Right atrium auricular region (tissue), 2 donors: ENCODE measurements around the gene ARHGEF33. TPM values are rescaled to one million over a fixed set of nuclear protein-coding genes. Genes with fewer than 3 reads are reported as not detected.

Experiments used
- DNase-seq: peaks from one replicate; pipeline ENCODE4 v3.0.0-alpha.2; 2019; ENCODE audit warnings: low spot score
- H3K27ac ChIP-seq, 2 donors: fragments of 200-600 bp; sonication (generic); 1 replicate in 1 of 2; 2 replicates in 1 of 2; pipeline ENCODE4 v1.5.1; 2016 to 2019
- H3K27me3 ChIP-seq, 2 donors: fragments of 200-600 bp; sonication (generic); one replicate each; pipeline versions ENCODE4 v1.5.1 to v1.6.0; 2017 to 2019
- H3K36me3 ChIP-seq: fragments of 200-600 bp; sonication (generic); one replicate; pipeline ENCODE4 v1.5.1; 2016
- H3K4me1 ChIP-seq, 2 donors: fragments of 200-600 bp; sonication (generic); one replicate each; pipeline versions ENCODE4 v1.5.1 to v1.6.0; 2017 to 2019
- H3K4me3 ChIP-seq, 2 donors: fragments of 200-600 bp; sonication (generic); 1 replicate in 1 of 2; 2 replicates in 1 of 2; pipeline ENCODE4 v1.5.1; 2017 to 2019; ENCODE audit warnings: mild to moderate bottlenecking in 1 of 2, moderate library complexity in 1 of 2
- H3K9me3 ChIP-seq, 2 donors: fragments of 200-600 bp; sonication (generic); one replicate each; pipeline ENCODE4 v1.5.1; 2019
- total RNA-seq, 2 donors: library from RNA; depleted of rRNA; stranded (reverse); fragments of >200 nt; gene quantifications; one replicate each; pipeline ENCODE4 v1.1.0, GENCODE V29; 2016
- TF ChIP-seq, protein P1 (sequence below), 2 donors: fragments of 200-600 bp; sonication (generic); IDR thresholded peaks; one replicate each; pipeline ENCODE4 v1.5.1; 2019; ENCODE audit warnings: antibody characterized with exemption in 2 of 2

The ARHGEF33 gene
- 1 to 10 TPM in 1 of 2 donors, under 1 TPM in 1; 0.24 to 1.0 TPM for total RNA-seq

DNA sequence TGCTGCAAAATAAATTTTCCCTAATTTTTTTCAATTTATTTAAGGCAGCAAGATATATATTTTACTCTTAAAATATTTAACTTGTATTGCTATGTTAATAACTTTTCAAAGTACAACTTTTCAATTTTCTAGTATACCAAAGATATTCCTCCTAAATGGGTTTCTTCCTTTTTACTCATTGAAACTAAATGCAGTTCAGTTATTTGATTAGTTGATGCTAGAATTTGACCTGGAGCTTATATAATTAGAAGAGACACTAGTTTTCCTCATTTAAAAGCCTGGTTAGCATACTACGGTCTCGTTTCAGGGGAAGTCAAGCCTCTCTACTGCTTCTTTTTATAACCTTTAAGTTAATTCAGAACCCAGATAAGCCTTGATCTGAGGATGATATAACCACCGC lies at the start of gene ARHGEF33:
Gene ARHGEF33, plus strand, starts transcription at position 301 of the 400 bp plus-strand sequence. CDS start 29,573 bp downstream, outside the sequence.
- TF ChIP-seq, protein P1, sequence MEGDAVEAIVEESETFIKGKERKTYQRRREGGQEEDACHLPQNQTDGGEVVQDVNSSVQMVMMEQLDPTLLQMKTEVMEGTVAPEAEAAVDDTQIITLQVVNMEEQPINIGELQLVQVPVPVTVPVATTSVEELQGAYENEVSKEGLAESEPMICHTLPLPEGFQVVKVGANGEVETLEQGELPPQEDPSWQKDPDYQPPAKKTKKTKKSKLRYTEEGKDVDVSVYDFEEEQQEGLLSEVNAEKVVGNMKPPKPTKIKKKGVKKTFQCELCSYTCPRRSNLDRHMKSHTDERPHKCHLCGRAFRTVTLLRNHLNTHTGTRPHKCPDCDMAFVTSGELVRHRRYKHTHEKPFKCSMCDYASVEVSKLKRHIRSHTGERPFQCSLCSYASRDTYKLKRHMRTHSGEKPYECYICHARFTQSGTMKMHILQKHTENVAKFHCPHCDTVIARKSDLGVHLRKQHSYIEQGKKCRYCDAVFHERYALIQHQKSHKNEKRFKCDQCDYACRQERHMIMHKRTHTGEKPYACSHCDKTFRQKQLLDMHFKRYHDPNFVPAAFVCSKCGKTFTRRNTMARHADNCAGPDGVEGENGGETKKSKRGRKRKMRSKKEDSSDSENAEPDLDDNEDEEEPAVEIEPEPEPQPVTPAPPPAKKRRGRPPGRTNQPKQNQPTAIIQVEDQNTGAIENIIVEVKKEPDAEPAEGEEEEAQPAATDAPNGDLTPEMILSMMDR (IDR thresholded peaks at IDR 0.05), result no peak
- no peaks in the 10 kb centered on the region for H3K4me1 ChIP-seq
- H3K9me3 ChIP-seq, result no peaks in the 10 kb centered on the region
- H3K4me3 ChIP-seq, result no peak within 1 kb of the TSS
- no peaks in the 10 kb centered on the region for H3K27me3 ChIP-seq
- H3K27ac ChIP-seq, result no peak within 1 kb of the TSS
- no peaks in the 10 kb centered on the region for H3K36me3 ChIP-seq
- no peak for DNase-seq

DNA sequence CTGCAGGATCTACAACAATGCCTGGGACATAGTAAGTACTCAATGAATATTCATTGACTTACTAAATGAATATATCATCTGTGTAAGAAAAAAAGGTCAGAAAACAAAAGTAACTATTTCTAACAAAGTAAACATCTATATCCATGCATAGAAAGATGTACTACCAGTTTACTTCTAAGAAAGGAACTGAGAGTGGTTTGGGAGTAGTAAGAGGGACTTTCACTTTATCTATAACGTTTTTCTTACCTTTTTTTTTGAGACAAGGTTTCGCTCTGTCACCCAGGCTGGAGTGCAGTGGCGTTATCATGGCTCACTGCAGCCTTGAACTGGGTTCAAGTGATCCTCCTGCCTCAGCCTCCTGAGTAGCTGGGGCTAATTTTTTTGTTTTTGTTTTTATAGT lies 39.6 kb upstream of the ARHGEF33 start:
- no peaks in the 10 kb centered on the region for H3K9me3 ChIP-seq
- peaks cover 19% of the 10 kb centered on the region for H3K36me3 ChIP-seq
- no peaks in the 10 kb centered on the region for H3K4me1 ChIP-seq
- no peaks in the 10 kb centered on the region for H3K27me3 ChIP-seq
- no peak overlapping the region for H3K27ac ChIP-seq
- no peak overlapping the region for H3K4me3 ChIP-seq
- DNase-seq, result no peak
- TF ChIP-seq, protein P1 (IDR thresholded peaks at IDR 0.05), result no peak

DNA sequence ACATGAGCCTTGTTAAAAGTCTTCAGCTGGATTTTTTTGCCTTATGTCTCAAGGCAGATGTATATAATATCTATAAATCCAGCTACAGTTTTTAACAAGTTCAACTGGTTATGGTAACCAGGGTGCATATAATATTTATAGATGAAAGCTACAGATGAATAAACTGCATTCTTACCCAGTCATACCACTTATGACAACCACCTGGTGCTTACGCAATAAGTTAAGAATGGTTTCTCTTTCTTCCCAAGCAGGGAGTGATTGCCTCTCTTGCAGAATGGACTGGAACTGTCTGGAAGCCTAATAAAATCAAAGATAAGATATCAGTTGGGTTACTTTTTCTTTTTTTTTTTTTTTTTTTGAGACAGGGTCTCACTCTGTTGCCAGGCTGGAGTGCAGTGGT lies 33.5 kb upstream of the ARHGEF33 start:
- Histone ChIP-seq H3K27me3 (no peaks in the 10 kb centered on the region), H3K4me3 (no peak overlapping the region), H3K27ac (no peak overlapping the region), H3K9me3 (no peaks in the 10 kb centered on the region), H3K36me3 (peaks cover 49% of the 10 kb centered on the region), H3K4me1 (no peaks in the 10 kb centered on the region)
- DNase-seq, result no peak
- TF ChIP-seq, protein P1 (IDR thresholded peaks at IDR 0.05), result no peak

DNA sequence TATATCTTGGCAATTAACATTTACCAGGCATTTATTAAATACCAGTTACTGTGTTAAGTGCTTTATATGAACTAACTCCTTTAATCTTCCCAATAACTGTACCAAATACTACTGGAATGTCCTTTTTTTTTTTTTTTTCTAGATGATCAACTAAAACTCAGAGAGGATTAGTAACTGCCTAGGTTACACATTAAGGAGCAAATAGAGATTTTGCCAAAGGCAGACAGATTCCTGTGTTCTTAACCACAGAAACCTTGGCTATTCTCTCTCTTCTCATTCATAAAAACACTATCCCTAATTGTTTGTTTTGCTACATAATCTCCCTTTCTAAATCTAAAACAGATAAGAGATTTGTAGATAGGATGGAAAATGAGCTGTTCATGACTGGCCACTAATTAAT lies 27.2 kb upstream of the ARHGEF33 start:
- no peak for DNase-seq
- H3K4me1 ChIP-seq, result no peaks in the 10 kb centered on the region
- H3K9me3 ChIP-seq, result no peaks in the 10 kb centered on the region
- H3K4me3 ChIP-seq, result no peak overlapping the region
- TF ChIP-seq, protein P1 (IDR thresholded peaks at IDR 0.05), result no peak
- no peak overlapping the region for H3K27ac ChIP-seq
- peaks cover 37% of the 10 kb centered on the region for H3K36me3 ChIP-seq
- H3K27me3 ChIP-seq, result no peaks in the 10 kb centered on the region

DNA sequence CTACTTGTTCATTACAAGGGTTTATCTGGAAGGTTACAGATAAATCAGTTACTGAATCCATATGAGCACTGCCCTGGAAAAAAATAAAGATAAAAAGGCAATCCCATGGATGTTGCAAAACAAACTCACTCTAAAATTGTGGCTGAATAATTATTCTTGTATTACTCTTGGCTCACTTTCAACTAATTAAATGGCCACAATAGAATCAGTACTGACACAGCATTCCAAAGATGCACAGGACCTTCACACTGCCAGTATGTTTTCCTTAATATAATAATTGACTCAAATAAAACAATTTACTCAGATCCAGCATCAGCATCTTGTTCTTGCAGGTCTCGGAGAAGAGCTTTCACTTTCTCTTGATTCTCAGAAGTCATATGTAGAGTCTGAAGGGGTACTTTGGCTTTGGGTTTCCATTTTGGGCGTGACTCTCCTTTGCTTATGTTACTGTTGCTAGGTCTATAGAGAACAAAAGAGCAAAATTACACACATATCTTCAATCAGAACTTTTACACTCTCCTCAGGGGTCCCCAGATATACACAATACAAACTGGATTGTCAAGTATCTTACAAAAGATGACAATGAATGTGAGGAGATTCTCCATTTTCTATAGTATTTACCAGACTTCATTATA lies 26.5 kb upstream of the ARHGEF33 start:
- Histone ChIP-seq H3K4me3 (no peak overlapping the region), H3K9me3 (no peaks in the 10 kb centered on the region), H3K36me3 (peaks cover 31% of the 10 kb centered on the region), H3K4me1 (no peaks in the 10 kb centered on the region), H3K27me3 (no peaks in the 10 kb centered on the region), H3K27ac (no peak overlapping the region)
- DNase-seq, result no peak
- TF ChIP-seq, protein P1 (IDR thresholded peaks at IDR 0.05), result no peak
